OCI-LY1 (cell line): ENCODE measurements around the gene AFMID.

Experiments used
- H2AFZ ChIP-seq: fragments of 200-600 bp; sonication (generic), shearing (Covaris generic); 2 replicates; pipeline ENCODE4 v1.6.0; 2014; ENCODE audit warnings: antibody characterized with exemption, mild to moderate bottlenecking, low read length
- H3F3A ChIP-seq: fragments of 200-600 bp; sonication (generic), shearing (Covaris generic); 2 replicates; pipeline ENCODE4 v1.6.0; 2014; ENCODE audit warnings: mild to moderate bottlenecking, antibody characterized with exemption, low read length, moderate library complexity; ENCODE audit not compliant: insufficient read depth
- H3K27ac ChIP-seq: fragments of 200-600 bp; sonication (generic); 2 replicates; pipeline ENCODE4 v1.5.1; 2014; ENCODE audit warnings: low read length, mixed run types, mild to moderate bottlenecking, low read depth; ENCODE audit not compliant: poor library complexity, severe bottlenecking
- H3K27me3 ChIP-seq: fragments of 200-600 bp; sonication (generic); 2 replicates; pipeline ENCODE4 v1.6.0; 2014; ENCODE audit warnings: antibody characterized with exemption, mild to moderate bottlenecking, low read length, moderate library complexity; ENCODE audit not compliant: insufficient read depth
- H3K36me3 ChIP-seq: fragments of 200-600 bp; sonication (generic); 2 replicates; pipeline ENCODE4 v1.6.1; 2014; ENCODE audit warnings: mild to moderate bottlenecking, antibody characterized with exemption, low read length, moderate library complexity, mixed read lengths; ENCODE audit not compliant: insufficient read depth
- H3K4me1 ChIP-seq: fragments of 200-600 bp; sonication (generic); 2 replicates; pipeline ENCODE4 v1.5.1; 2014; ENCODE audit warnings: mild to moderate bottlenecking, low read length, moderate library complexity; ENCODE audit not compliant: insufficient read depth, severe bottlenecking
- H3K4me2 ChIP-seq: fragments of 200-600 bp; sonication (generic), shearing (Covaris generic); 2 replicates; pipeline ENCODE4 v1.6.1; 2014; ENCODE audit warnings: low read length
- H3K4me3 ChIP-seq: fragments of 200-600 bp; sonication (generic); 2 replicates; pipeline ENCODE4 v1.5.1; 2014; ENCODE audit warnings: low read length, low read depth, mild to moderate bottlenecking, mixed read lengths; ENCODE audit not compliant: poor library complexity, severe bottlenecking
- H3K79me2 ChIP-seq: fragments of 200-600 bp; shearing (Covaris generic); 2 replicates; pipeline ENCODE4 v1.6.1; 2016; ENCODE audit warnings: mixed run types, low read length, mixed read lengths; ENCODE audit not compliant: insufficient read depth
- H3K9ac ChIP-seq: fragments of 200-600 bp; sonication (generic), shearing (Covaris generic); 2 replicates; pipeline ENCODE4 v1.6.1; 2014; ENCODE audit warnings: mild to moderate bottlenecking, low read length, mixed read lengths
- H3K9me2 ChIP-seq: fragments of 200-600 bp; sonication (generic), shearing (Covaris generic); 2 replicates; pipeline ENCODE4 v1.6.1; 2014; ENCODE audit warnings: low read depth, mild to moderate bottlenecking, low read length, mixed read lengths
- H3K9me3 ChIP-seq: fragments of 200-600 bp; shearing (Covaris generic); 2 replicates; pipeline ENCODE4 v1.6.1; 2014; ENCODE audit warnings: low read length, mixed read lengths
- H4K20me1 ChIP-seq: fragments of 200-600 bp; sonication (generic), shearing (Covaris generic); 2 replicates; pipeline ENCODE4 v1.6.0; 2016; ENCODE audit warnings: mild to moderate bottlenecking, low read length; ENCODE audit not compliant: insufficient read depth
- CTCF ChIP-seq: fragments of 200-600 bp; sonication (generic), shearing (Covaris generic); IDR thresholded peaks from 2 replicates; pipeline ENCODE4 v1.5.1; 2017; ENCODE audit warnings: mild to moderate bottlenecking, antibody characterized with exemption, low read length, moderate library complexity, mixed read lengths
- EZH2 ChIP-seq: fragments of 200-600 bp; sonication (generic), shearing (Covaris generic); IDR thresholded peaks from 2 replicates; pipeline ENCODE4 v1.8.0; 2017; ENCODE audit warnings: borderline replicate concordance, mixed run types, mild to moderate bottlenecking, antibody characterized with exemption, low read length, moderate library complexity, mixed read lengths

The AFMID gene

DNA sequence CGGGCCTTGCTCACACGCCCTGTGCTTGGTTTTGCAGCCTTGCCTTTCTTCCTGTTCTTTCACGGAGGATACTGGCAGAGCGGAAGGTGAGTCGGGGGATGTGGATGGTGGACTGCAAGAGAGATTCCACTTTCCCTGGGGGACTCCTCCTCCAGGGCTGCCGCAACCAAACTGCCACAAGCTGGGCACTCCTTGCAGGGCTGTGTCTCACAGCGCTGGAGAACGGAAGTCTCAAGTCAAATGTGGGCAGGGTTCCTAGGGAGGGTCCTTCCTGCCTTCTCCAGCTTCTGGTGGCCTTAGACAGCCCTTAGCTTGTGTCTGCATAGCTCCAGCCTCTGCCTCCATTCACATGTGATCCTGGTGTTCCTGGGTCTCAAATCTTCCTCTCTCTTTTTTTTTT, 15.5 kb downstream of the AFMID start:
- TF ChIP-seq CTCF, result no peak
- TF ChIP-seq EZH2, result no peak
- Histone ChIP-seq H3K9me3 (no peaks in the 10 kb centered on the region), H2AFZ (no peak overlapping the region), H3K36me3 (peaks cover 86% of the 10 kb centered on the region), H3K9me2 (no peaks in the 10 kb centered on the region), H3K4me2 (no peak overlapping the region), H3K4me1 (no peaks in the 10 kb centered on the region), H4K20me1 (no peaks in the 10 kb centered on the region), H3K27me3 (no peaks in the 10 kb centered on the region), H3F3A (no peaks in the 10 kb centered on the region), H3K27ac (no peak overlapping the region), H3K9ac (no peak overlapping the region), H3K4me3 (no peak overlapping the region), H3K79me2 (0 out of 2 replicates have a peak, but pooled peaks cover 4% of the 10 kb centered on the region)

GRCh38 chr17:78204387-78205123, 17.4 kb downstream of the AFMID start:
- Histone ChIP-seq H3K36me3 (peaks cover 70% of the 10 kb centered on the region), H3K9ac (no peak overlapping the region), H3K79me2 (no peaks in the 10 kb centered on the region), H3K4me3 (no peak overlapping the region), H3K27ac (no peak overlapping the region), H3F3A (no peaks in the 10 kb centered on the region), H3K4me1 (no peaks in the 10 kb centered on the region), H3K27me3 (no peaks in the 10 kb centered on the region), H4K20me1 (no peaks in the 10 kb centered on the region), H3K4me2 (no peak overlapping the region), H3K9me2 (no peaks in the 10 kb centered on the region), H3K9me3 (no peaks in the 10 kb centered on the region), H2AFZ (no peak overlapping the region)
- no peak for TF ChIP-seq EZH2
- no peak for TF ChIP-seq CTCF

DNA sequence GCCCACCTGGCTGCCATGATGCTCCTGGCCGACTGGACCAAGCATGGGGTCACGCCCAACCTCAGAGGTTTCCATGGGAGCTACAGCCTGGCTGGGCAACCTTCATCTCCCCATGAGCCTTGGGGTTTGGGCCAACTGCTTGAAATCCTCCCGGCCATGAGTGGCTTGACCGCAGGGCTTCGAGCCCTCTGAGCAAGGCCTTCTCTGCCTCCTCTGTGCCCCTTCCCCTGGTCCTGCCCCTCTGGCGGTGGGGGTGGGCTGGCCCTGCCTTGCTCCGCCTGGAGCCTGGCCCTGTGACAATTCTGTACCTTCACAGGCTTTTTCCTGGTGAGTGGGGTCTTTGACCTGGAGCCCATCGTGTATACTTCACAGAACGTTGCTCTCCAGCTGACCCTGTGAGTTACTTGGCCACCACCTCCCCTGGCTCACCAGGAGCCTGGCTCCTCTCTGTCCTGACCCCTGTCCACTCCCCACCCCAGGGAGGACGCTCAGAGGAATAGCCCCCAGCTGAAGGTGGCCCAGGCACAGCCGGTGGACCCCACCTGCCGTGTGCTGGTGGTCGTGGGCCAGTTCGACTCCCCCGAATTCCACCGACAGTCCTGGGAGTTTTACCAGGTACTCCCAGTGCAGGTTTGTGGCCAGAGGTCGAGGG, 18.1 kb downstream of the AFMID start:
- no peak overlapping the region for H3K4me2 ChIP-seq
- H3K4me3 ChIP-seq, result no peak overlapping the region
- H4K20me1 ChIP-seq, result no peaks in the 10 kb centered on the region
- no peaks in the 10 kb centered on the region for H3K9me3 ChIP-seq
- no peaks in the 10 kb centered on the region for H3K27me3 ChIP-seq
- H2AFZ ChIP-seq, result no peak overlapping the region
- TF ChIP-seq CTCF (no peak), EZH2 (no peak)
- H3K9ac ChIP-seq, result no peak overlapping the region
- no peak overlapping the region for H3K27ac ChIP-seq
- H3K9me2 ChIP-seq, result no peaks in the 10 kb centered on the region
- H3K4me1 ChIP-seq, result no peaks in the 10 kb centered on the region
- H3F3A ChIP-seq, result no peaks in the 10 kb centered on the region
- H3K79me2 ChIP-seq, result no peaks in the 10 kb centered on the region
- peaks cover 65% of the 10 kb centered on the region for H3K36me3 ChIP-seq
